Pancreas (tissue), 10 donors: Measurements from ENCODE around the gene ANKRD33B. TPM values are rescaled to one million over a fixed set of nuclear protein-coding genes. Genes with fewer than 3 reads are reported as not detected.

ENCODE experiments used
- ATAC-seq, 4 donors: fragments of 200-7000 bp; cut with Tn5 transposase; one replicate each; pipeline versions ENCODE4 v1.8.0 to v1.9.1; 2020; ENCODE audit warnings: mild to moderate bottlenecking in 4 of 4, moderate library complexity in 4 of 4
- DNase-seq, 6 donors: peaks; one replicate each; pipeline ENCODE4 v3.0.0-alpha.2; 2020
- FAIRE-seq: peaks from 2 replicates; lab custom pipeline; 2012; peaks lifted over from hg19 to GRCh38; lab: Jason Lieb, UNC
- H3K27ac ChIP-seq, 4 donors: fragments of 200-600 bp; sonication (generic); 1 replicate in 3 of 4; 2 replicates in 1 of 4; pipeline versions ENCODE4 v1.5.0 to v1.8.0; 2020
- H3K27me3 ChIP-seq, 4 donors: fragments of 200-600 bp; one replicate each; pipeline ENCODE4 v1.8.0; 2021
- H3K36me3 ChIP-seq, 3 donors: fragments of 200-600 bp; sonication (generic) in 1 of 3; one replicate each; pipeline versions ENCODE4 v1.5.0 to v1.8.0; 2020 to 2021
- H3K4me1 ChIP-seq, 3 donors: fragments of 200-600 bp; one replicate each; pipeline ENCODE4 v1.8.0; 2021
- H3K4me3 ChIP-seq, 4 donors: fragments of 200-600 bp; sonication (generic) in 2 of 4; one replicate each; pipeline versions ENCODE4 v1.5.0 to v1.8.0; 2020 to 2021
- H3K9me3 ChIP-seq, 4 donors: fragments of 200-600 bp; one replicate each; pipeline ENCODE4 v1.8.0; 2021
- CTCF ChIP-seq, 4 donors: fragments of 200-600 bp; sonication (generic) in 3 of 4; IDR thresholded peaks; one replicate each; pipeline versions ENCODE4 v1.5.0 to v1.8.0; 2021; ENCODE audit warnings: antibody characterized with exemption in 4 of 4
- WGBS, 2 donors: extraction: QIAGEN DNeasy Blood & Tissue Kit; methylation state at CpG; one replicate each; pipeline ENCODE4 v1.1.7; 2013; 5-methylcytosine and 5-hydroxymethylcytosine counted together
- intact Hi-C, 3 donors: fragments of 100-400 bp; cut with DNase I; formaldehyde crosslinking; loops; one replicate each; pipeline versions ENCODE4 v1.11.1 to v1.14.2; 2022
- polyA plus RNA-seq, 2 donors: library from polyadenylated mRNA; stranded (reverse); fragments of 200-250 nt; gene quantifications; one replicate each; pipeline ENCODE4 v1.2.3, GENCODE V29; 2013
- total RNA-seq, 6 donors: library from RNA; stranded (reverse); fragmentation: NEBNext Ultra II Directional in 4 of 6; extraction: Animal tissue kit (Norgen Biotek cat#: 25700) in 4 of 6; gene quantifications; one replicate each; pipeline versions ENCODE4 v1.2.1 to v1.2.4, GENCODE V29; 2021 to 2023
- donor health status: healthy with polysubstance abuse.
- donor health status: DM: no; HTN: no; CAD: no; lungs with moderate emphysema.
- donor health status: DM: no; HTN: no; CAD: no.
- donor health status: control.
- donor health status: control.
- donor health status: Bipolar disorder and iron deficiency.
- donor health status: DM: yes; HTN: yes; CAD: no.
- donor health status: DM: no; HTN: no; CAD: no.
- donor health status: DM: no; HTN: no; CAD: no.
- donor health status: DM: yes; HTN: yes; CAD: no.

The ANKRD33B gene
- total and polyA plus RNA-seq, 8 donors = 0.57 to 2.7 (median 1.1) TPM

- peak overlapping the region in 1 of 4 donors; percentile 70 for H3K4me3 ChIP-seq
- DNase-seq (peak in 2 of 6 donors; percentile 56 to 71), ATAC-seq (no peak), FAIRE-seq (no peak)
- 47 to 53% methylated on average over 44 to 45 of the region's 45 CpGs for WGBS, 2 donors
- H3K4me1 ChIP-seq = peaks cover 0 to 8% (median 0%) of the 10 kb centered on the region in 3 donors
- intact Hi-C loops = no loop called here
- no peaks in the 10 kb centered on the region for H3K9me3 ChIP-seq
- H3K36me3 ChIP-seq = no peaks in the 10 kb centered on the region
- H3K27ac ChIP-seq = no peak overlapping the region
- no peak for TF ChIP-seq CTCF (IDR thresholded peaks at IDR 0.05)
- H3K27me3 ChIP-seq = peaks cover 0 to 8% (median 4%) of the 10 kb centered on the region in 4 donors
Measured at GRCh38 chr5:10562201-10563109, 1.4 kb upstream of the ANKRD33B start.

GRCh38 chr5:10563110-10563944 is 543 bp upstream of the ANKRD33B start:
- no peak for TF ChIP-seq CTCF (IDR thresholded peaks at IDR 0.05)
- H3K27ac ChIP-seq = peak overlapping the region in 3 of 4 donors; percentile 30 to 33 (median 31)
- 4 to 5% methylated on average over 71 to 76 of the region's 76 CpGs for WGBS, 2 donors
- peak; percentile 22 to 81 (median 41) for DNase-seq
- FAIRE-seq = no peak
- peaks cover 0 to 8% (median 4%) of the 10 kb centered on the region in 4 donors for H3K27me3 ChIP-seq
- peaks cover 0 to 8% (median 0%) of the 10 kb centered on the region in 3 donors for H3K4me1 ChIP-seq
- H3K36me3 ChIP-seq = no peaks in the 10 kb centered on the region
- no peaks in the 10 kb centered on the region for H3K9me3 ChIP-seq
- intact Hi-C loops = no loop called here
- peak; percentile 68 to 76 (median 72) for ATAC-seq
- H3K4me3 ChIP-seq = peak overlapping the region; percentile 29 to 70 (median 54)

GRCh38 chr5:10564838-10565784 is 1.2 kb downstream of the ANKRD33B start:
- no peaks in the 10 kb centered on the region for H3K9me3 ChIP-seq
- TF ChIP-seq CTCF (IDR thresholded peaks at IDR 0.05) = no peak
- WGBS, 2 donors = 3 to 4% methylated on average over 56 to 61 of the region's 61 CpGs
- peaks cover 0 to 8% (median 4%) of the 10 kb centered on the region in 4 donors for H3K27me3 ChIP-seq
- peak in 3 of 4 donors; percentile 16 to 24 (median 23) for ATAC-seq
- no peaks in the 10 kb centered on the region for H3K36me3 ChIP-seq
- intact Hi-C loops = no loop called here
- DNase-seq = peak in 3 of 6 donors; percentile 26 to 83 (median 68)
- FAIRE-seq = no peak
- H3K27ac ChIP-seq = no peak overlapping the region
- peak overlapping the region; percentile 10 to 70 (median 54) for H3K4me3 ChIP-seq
- peaks cover 0 to 8% (median 0%) of the 10 kb centered on the region in 3 donors for H3K4me1 ChIP-seq

GRCh38 chr5:10565785-10566542 is 2.1 kb downstream of the ANKRD33B start:
- 51 to 55% methylated on average over 11 of the region's 11 CpGs for WGBS, 2 donors
- FAIRE-seq = no peak
- intact Hi-C loops = no loop called here

More at GRCh38 chr5:10565785-10566542, 2.1 kb downstream of the ANKRD33B start:
- ATAC-seq (no peak), DNase-seq (peak in 1 of 6 donors; percentile 23)
- H3K27ac ChIP-seq = no peak overlapping the region
- no peaks in the 10 kb centered on the region for H3K9me3 ChIP-seq
- H3K36me3 ChIP-seq = no peaks in the 10 kb centered on the region
- peak overlapping the region in 1 of 4 donors; percentile 64 for H3K4me3 ChIP-seq
- peaks cover 0 to 8% (median 4%) of the 10 kb centered on the region in 4 donors for H3K27me3 ChIP-seq
- no peak for TF ChIP-seq CTCF (IDR thresholded peaks at IDR 0.05)
- H3K4me1 ChIP-seq = peaks cover 0 to 8% (median 0%) of the 10 kb centered on the region in 3 donors
